IPS-18a (cell line): ENCODE data around the gene TOMM7.

Experiments
- H3K27ac ChIP-seq: one replicate; pipeline ENCODE4 v1.5.1; 2013; ENCODE audit warnings: low read length
- H3K27me3 ChIP-seq: one replicate; pipeline ENCODE4 v1.6.1; 2013; ENCODE audit warnings: mild to moderate bottlenecking, low read length; ENCODE audit not compliant: control insufficient read depth, insufficient read depth
- H3K36me3 ChIP-seq: one replicate; pipeline ENCODE4 v1.6.1; 2013; ENCODE audit warnings: low read depth, low read length; ENCODE audit not compliant: control insufficient read depth
- H3K4me1 ChIP-seq: one replicate; pipeline ENCODE4 v1.6.1; 2013; ENCODE audit warnings: low read depth, low read length; ENCODE audit not compliant: control insufficient read depth
- H3K4me3 ChIP-seq: one replicate; pipeline ENCODE4 v1.5.1; 2013; ENCODE audit warnings: low read length
- H3K9ac ChIP-seq: one replicate; pipeline ENCODE4 v1.6.1; 2013; ENCODE audit warnings: mild to moderate bottlenecking, low read length, moderate library complexity
- H3K9me3 ChIP-seq: one replicate; pipeline ENCODE4 v1.6.1; 2013; ENCODE audit warnings: low read depth, low read length; ENCODE audit not compliant: control insufficient read depth

Gene TOMM7

DNA sequence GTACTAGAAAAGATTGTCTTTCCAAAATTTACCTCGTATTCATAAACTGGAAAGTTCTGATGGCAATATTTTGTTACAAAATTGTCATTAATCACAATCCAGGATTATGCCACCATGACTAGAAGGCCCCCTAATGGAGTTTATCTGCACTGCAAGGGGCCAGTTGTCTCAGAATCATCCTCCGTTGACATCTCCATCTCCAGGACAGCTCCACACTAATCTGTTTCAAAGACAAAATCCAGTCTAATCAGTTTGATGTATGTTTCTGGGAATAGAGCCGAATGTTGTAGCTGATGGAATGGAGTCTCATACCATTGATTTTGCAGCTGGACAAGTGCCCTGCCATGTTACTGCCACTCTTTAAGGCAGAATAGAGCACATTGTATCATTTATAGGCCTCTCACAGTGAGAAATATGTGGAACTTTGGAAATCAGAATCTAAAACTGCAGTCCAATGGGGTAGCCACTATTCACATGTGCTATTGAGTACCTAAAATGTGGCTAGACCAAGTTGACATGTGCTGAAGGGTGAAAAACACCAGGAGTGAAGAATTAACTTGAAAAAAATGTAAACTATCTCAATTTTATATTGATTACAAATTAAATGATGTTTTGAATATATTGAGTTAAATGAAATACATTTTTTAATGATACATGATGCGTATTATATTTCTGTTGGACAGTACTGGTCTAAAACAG, 38.3 kb upstream of the TOMM7 start:
- peaks cover 43% of the 10 kb centered on the region for H3K36me3 ChIP-seq
- no peak overlapping the region for H3K27ac ChIP-seq
- H3K27me3 ChIP-seq: no peaks in the 10 kb centered on the region
- H3K4me1 ChIP-seq: peaks cover 10% of the 10 kb centered on the region
- H3K9ac ChIP-seq: no peak overlapping the region
- H3K9me3 ChIP-seq: no peaks in the 10 kb centered on the region
- no peak overlapping the region for H3K4me3 ChIP-seq

DNA sequence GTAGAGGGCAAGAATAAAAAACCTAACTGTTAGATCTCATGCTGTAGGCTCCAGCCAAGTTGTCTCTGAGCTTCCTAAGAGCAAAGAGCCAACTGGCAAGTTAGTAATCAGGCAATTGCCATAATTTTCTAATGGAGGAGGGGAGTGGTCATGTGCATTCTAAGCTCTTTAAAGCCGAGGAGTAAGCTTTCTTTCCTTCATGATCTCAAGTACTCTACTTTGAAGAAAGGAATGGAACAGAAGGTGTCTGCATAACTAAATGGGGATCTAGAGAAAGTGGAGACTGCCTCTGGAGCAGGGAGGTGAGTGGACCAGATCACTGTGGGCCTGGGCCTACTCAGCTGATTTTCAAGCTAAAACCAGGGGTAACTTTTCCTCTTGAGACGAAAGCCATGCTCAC, 37.7 kb upstream of the TOMM7 start:
- no peaks in the 10 kb centered on the region for H3K27me3 ChIP-seq
- H3K4me1 ChIP-seq: peaks cover 8% of the 10 kb centered on the region
- no peaks in the 10 kb centered on the region for H3K9me3 ChIP-seq
- no peak overlapping the region for H3K27ac ChIP-seq
- no peak overlapping the region for H3K9ac ChIP-seq
- H3K4me3 ChIP-seq: no peak overlapping the region
- H3K36me3 ChIP-seq: peaks cover 44% of the 10 kb centered on the region

DNA sequence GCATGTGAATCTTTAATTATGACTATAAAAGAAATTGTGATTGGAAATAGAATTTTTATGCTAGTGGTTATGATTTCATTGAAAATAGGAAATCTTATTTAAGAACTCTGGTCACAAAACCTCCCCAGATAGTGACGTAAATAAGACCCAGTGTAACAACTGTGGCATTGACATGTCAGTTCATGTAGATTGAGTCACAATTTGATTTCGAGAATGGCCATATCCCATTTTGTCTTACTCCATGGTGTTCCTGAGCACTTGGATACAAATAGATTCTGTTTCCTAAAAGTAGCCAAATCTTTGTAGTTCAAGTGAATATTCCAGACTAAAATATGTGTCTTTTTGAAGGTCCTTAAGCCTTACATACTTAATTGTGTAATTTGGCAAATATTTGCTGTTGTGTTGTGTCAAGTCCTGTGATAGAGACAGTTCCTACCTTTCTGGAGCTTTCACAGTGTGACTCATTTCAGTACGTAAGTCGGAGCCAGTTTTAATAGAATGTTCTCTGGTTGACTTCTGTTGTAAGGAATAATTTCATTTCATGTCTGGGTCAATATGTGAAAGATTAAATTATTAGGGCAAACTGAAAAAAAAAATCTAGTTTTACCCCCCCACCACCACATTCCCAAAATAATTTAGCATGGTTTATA, 37.1 kb upstream of the TOMM7 start:
- Histone ChIP-seq H3K36me3 (peaks cover 44% of the 10 kb centered on the region), H3K9ac (no peak overlapping the region), H3K9me3 (no peaks in the 10 kb centered on the region), H3K27ac (no peak overlapping the region), H3K4me1 (peaks cover 6% of the 10 kb centered on the region), H3K4me3 (no peak overlapping the region), H3K27me3 (no peaks in the 10 kb centered on the region)

DNA sequence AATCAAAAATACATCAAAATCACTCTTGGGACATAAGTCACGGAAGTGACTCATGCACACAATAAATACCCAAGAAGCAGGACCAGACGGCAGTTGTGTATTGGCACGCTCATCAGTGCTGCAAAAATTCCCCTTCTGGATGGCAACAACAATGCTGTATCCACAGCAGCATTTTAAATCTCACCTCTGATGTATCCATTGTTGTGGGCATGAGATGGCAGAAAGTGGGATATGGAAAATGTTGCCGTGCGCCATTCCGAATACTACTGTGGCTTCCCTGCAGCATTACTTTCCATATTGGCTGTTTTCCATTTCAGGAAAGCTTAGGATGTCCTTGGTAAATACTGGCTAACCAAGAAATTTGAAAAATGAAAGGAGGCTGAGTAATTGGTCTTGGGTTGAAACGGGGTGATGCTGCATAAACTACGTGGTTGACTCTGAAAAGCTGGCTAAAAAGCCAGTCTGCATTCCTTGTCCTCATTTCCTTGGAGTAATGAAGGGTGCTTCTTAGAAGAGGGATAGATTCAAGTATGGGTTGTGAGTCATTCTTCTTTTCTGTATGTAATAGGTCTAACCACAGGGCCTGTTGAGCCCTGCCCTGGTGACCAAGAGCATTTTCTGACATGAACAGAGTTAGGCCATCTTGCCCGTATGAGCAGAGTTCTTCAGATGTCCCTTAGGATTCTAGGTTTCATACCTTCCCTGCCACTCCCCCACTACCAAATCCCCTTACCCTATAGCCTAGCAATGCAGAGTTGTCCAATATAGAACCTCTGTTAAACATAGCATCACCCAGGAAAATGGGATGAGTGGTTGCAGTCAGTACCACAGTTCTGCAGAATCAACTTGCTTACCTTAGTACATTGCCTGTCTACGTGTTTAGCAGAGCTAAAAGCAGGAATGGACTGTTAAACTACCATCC, 36.3 kb upstream of the TOMM7 start:
- Histone ChIP-seq H3K27ac (peak overlapping the region; percentile 30), H3K36me3 (peaks cover 44% of the 10 kb centered on the region)

DNA sequence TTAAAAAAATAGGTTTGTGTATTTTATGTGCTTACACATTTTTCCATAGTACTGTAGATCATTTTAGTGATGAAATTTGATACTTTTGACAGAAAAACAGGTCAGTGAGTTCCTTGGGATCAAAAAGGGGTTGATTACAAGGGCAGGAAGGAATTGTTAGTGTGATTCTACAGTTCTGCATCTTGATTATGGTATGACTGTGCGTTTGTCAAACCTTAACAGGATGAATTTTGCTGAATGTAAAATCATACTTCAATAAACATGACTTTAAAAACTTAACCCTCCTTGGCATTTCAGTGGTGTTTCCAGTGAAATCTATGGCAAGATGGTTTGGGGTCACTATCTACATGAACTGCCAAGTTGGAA, 35.6 kb upstream of the TOMM7 start:
- no peak overlapping the region for H3K9ac ChIP-seq

More for the DNA sequence above, 36.3 kb upstream of the TOMM7 start:
- Histone ChIP-seq H3K4me3 (no peak overlapping the region), H3K27me3 (no peaks in the 10 kb centered on the region), H3K9ac (no peak overlapping the region), H3K4me1 (peaks cover 6% of the 10 kb centered on the region), H3K9me3 (no peaks in the 10 kb centered on the region)

DNA sequence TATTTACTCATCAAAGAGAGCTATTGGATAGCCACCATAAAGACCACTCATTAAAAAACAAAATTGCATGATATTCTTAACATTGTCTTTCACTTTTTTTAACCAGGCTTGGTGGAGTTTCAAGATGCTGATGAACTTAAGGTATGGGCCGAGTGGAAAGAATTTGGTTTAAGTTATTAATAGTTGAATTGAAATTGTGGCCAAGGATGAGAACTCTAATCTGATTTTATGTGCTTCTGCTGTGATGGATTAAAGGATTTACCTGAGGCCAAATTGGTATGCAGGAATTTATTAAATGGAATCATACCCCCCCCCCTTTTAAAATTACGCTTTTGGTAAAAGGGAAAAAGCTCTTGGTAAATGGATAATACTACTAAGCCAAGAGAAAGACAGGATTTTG, 33.8 kb upstream of the TOMM7 start:
- peaks cover 5% of the 10 kb centered on the region for H3K27me3 ChIP-seq
- no peak overlapping the region for H3K4me3 ChIP-seq
- no peak overlapping the region for H3K9ac ChIP-seq
- H3K36me3 ChIP-seq: peaks cover 44% of the 10 kb centered on the region
- peaks cover 10% of the 10 kb centered on the region for H3K4me1 ChIP-seq
- no peak overlapping the region for H3K27ac ChIP-seq
- no peaks in the 10 kb centered on the region for H3K9me3 ChIP-seq

More for the DNA sequence above, 35.6 kb upstream of the TOMM7 start:
- Histone ChIP-seq H3K4me1 (peaks cover 10% of the 10 kb centered on the region), H3K36me3 (peaks cover 44% of the 10 kb centered on the region), H3K9me3 (no peaks in the 10 kb centered on the region), H3K4me3 (no peak overlapping the region), H3K27ac (peak overlapping the region; percentile 30), H3K27me3 (peaks cover 4% of the 10 kb centered on the region)

DNA sequence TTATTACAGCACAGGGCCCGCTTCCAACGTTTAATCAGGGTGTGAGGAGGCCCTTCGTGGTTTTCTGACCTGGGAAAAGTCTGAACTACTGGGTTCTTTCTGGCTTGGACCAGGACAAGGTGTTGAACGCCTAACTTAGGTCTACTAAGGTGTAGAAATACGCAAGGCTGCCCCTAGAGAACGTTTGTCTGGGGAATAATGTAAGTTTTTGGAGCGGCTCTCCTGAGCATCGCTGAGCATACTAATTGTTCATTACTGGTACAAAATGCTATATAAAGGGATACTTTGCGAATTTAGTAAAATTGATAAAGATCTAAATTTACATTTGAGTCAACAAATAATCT, 32.4 kb upstream of the TOMM7 start:
- Histone ChIP-seq H3K27me3 (peaks cover 5% of the 10 kb centered on the region), H3K4me1 (peaks cover 10% of the 10 kb centered on the region), H3K27ac (peak overlapping the region; percentile 90), H3K9ac (peak overlapping the region; percentile 98), H3K9me3 (no peaks in the 10 kb centered on the region), H3K4me3 (peak overlapping the region; percentile 91), H3K36me3 (peaks cover 33% of the 10 kb centered on the region)

DNA sequence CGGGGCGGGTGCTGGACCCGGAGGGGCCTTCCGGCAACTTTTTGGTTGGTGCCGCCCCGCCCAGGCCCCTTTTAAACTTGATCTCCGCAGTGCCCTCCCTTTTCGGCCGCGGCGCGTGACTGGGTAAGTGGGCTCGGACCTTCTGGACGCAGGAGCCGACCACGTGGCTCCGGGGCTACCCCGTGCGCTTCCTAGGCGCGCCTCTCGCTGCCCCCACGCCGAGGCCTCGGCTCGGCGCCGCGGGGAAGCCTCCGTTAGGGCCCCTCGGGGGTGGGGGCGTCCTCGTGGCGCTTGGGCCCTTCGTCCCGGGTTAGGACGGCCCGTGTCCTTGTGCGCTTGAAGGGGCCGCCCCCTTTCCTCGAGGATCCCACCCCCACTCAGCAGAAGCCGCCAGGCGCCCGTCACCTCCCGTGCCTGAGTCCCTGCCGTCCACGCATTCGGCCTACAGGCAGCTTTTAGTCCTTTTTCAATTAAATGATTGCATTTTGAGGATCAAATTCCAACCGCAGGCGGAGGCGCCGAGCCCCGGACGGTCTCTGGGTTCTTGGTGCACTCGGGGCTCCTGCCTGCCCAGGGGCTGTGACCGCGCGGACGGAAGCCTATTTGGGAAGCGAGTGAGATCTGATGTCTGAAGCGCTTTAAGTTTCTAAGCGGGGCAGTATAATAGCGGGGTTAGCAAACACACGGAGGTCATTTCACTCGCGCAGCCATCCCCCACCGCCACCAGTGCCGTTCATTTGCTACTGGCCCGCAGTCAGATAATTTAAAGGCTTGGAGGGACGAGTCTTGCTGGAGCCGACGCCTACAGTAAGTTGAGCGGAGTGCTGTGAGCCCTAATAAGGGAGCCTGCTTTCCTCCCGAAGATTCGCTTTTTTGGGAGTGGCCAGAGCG, 31.8 kb upstream of the TOMM7 start:
- Histone ChIP-seq H3K9ac (peak overlapping the region; percentile 98), H3K9me3 (no peaks in the 10 kb centered on the region), H3K36me3 (peaks cover 28% of the 10 kb centered on the region), H3K4me3 (peak overlapping the region; percentile 91), H3K27ac (peak overlapping the region; percentile 90), H3K4me1 (peaks cover 10% of the 10 kb centered on the region), H3K27me3 (peaks cover 5% of the 10 kb centered on the region)

DNA sequence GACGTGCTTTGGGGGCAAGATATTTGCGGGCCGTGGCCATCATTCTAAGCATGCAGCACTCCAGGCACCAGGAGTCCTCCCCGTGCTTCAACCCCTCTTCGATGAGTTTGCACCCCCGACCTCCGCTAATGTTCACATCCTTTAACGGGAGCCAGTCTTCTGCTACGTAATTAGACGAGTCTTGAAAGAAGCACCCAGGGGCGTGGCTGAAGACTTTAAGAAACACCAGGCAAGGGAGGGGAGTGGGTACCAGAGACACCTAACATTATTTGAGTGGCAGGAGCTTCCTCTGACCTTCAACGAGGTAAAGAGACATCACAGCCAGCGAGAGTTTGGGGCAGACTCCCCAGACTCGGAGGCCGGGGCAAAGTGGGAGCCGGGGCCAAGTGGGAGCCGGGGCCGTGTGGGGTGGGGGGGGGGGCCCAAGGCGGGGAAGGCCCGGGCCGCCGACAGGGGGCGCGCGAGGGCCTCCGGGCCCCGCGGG, 31.1 kb upstream of the TOMM7 start:
- Histone ChIP-seq H3K27me3 (peaks cover 5% of the 10 kb centered on the region), H3K36me3 (peaks cover 21% of the 10 kb centered on the region), H3K27ac (no peak overlapping the region), H3K4me3 (peak overlapping the region; percentile 91), H3K4me1 (peaks cover 10% of the 10 kb centered on the region), H3K9ac (no peak overlapping the region), H3K9me3 (no peaks in the 10 kb centered on the region)

DNA sequence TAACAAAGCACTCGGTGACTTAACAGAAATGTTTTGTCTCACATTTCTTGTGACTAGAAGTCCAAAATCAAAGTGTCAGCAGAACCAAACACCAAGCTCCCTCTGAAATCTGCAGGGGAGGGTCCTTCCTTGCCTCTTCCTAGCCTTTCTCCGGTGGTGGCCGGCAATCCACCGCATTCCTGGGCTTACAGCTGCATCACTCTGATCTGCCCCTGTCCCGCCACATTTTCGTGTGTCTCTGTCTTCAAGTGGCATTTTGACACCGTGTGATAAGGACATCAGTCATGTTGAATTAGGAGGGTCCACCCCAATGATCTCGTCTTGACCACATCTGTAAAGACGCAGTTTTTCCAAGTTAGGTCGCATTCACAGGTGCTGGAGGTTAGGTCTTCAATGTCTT, 30.5 kb upstream of the TOMM7 start:
- H3K27ac ChIP-seq: no peak overlapping the region
- no peaks in the 10 kb centered on the region for H3K9me3 ChIP-seq
- no peak overlapping the region for H3K4me3 ChIP-seq
- peaks cover 5% of the 10 kb centered on the region for H3K27me3 ChIP-seq
- peaks cover 16% of the 10 kb centered on the region for H3K36me3 ChIP-seq
- H3K9ac ChIP-seq: no peak overlapping the region
- peaks cover 7% of the 10 kb centered on the region for H3K4me1 ChIP-seq

DNA sequence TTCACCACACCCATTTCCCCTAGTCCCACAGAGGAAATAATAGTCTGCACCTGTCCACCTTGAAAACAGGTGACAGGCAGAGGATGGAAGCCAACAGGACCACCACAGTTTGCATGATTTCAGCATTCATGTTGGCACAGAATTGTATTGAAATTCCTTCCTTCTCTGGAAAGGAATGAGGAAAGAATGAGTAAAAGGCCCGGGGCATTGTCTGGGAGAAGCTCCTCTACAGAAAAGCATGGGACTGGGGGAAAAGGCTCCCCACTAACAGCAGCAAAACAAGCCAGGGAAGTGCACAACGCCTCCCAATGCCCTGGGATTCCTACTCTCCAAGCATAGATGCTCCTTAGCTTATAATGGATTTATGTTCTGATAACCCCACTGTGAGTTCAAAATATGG, 28.5 kb upstream of the TOMM7 start:
- H3K4me1 ChIP-seq: peaks cover 5% of the 10 kb centered on the region
- peaks cover 2% of the 10 kb centered on the region for H3K36me3 ChIP-seq
- H3K4me3 ChIP-seq: no peak overlapping the region
- peaks cover 5% of the 10 kb centered on the region for H3K27me3 ChIP-seq
- H3K27ac ChIP-seq: no peak overlapping the region
- no peaks in the 10 kb centered on the region for H3K9me3 ChIP-seq
- H3K9ac ChIP-seq: no peak overlapping the region
